ENCODE results near the gene TXLNA.

The TXLNA gene

DNA sequence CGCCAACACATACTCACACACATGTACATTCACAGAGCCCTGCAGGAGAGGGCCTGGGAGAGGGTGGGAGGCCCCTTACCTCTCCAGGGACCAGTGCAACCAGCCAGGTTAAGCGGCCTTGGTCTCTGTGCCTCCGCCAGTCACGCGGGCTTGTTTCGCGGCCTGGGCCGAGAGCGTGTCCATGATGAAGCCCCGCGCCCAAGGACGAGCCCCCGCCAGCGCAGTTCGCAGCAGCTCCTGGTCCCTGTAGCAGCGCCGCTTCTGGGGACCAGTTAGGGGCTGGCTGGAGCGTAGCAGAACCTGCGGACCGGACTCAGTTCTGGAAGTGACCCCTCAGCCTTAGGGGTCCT is 60.3 kb downstream of the TXLNA start:
- TF ChIP-seq, protein P1, sequence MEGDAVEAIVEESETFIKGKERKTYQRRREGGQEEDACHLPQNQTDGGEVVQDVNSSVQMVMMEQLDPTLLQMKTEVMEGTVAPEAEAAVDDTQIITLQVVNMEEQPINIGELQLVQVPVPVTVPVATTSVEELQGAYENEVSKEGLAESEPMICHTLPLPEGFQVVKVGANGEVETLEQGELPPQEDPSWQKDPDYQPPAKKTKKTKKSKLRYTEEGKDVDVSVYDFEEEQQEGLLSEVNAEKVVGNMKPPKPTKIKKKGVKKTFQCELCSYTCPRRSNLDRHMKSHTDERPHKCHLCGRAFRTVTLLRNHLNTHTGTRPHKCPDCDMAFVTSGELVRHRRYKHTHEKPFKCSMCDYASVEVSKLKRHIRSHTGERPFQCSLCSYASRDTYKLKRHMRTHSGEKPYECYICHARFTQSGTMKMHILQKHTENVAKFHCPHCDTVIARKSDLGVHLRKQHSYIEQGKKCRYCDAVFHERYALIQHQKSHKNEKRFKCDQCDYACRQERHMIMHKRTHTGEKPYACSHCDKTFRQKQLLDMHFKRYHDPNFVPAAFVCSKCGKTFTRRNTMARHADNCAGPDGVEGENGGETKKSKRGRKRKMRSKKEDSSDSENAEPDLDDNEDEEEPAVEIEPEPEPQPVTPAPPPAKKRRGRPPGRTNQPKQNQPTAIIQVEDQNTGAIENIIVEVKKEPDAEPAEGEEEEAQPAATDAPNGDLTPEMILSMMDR (conservative IDR thresholded peaks at IDR 0.05; ENCODE audit: low read depth, low read length), result no peak
- H2AFZ ChIP-seq (ENCODE audit: low read depth), result no peak overlapping the region
- no peak overlapping the region for H3K4me3 ChIP-seq (IDR thresholded peaks at IDR 0.05; ENCODE audit: insufficient read depth, low read depth, low read length)
- no peaks in the 10 kb centered on the region for H3K36me3 ChIP-seq (ENCODE audit: insufficient read depth)
- H4K20me1 ChIP-seq (ENCODE audit: insufficient read depth), result no peaks in the 10 kb centered on the region
- H3K27me3 ChIP-seq (ENCODE audit: insufficient read depth, low read depth), result no peaks in the 10 kb centered on the region
- no peaks in the 10 kb centered on the region for H3K4me1 ChIP-seq (ENCODE audit: low read depth, poor library complexity, severe bottlenecking)
- H3K27ac ChIP-seq, result no peak overlapping the region
- no peaks in the 10 kb centered on the region for H3K79me2 ChIP-seq (ENCODE audit: insufficient read depth, low read depth)
- no peak overlapping the region for H3K4me2 ChIP-seq
- H3K9ac ChIP-seq, result no peak overlapping the region

DNA sequence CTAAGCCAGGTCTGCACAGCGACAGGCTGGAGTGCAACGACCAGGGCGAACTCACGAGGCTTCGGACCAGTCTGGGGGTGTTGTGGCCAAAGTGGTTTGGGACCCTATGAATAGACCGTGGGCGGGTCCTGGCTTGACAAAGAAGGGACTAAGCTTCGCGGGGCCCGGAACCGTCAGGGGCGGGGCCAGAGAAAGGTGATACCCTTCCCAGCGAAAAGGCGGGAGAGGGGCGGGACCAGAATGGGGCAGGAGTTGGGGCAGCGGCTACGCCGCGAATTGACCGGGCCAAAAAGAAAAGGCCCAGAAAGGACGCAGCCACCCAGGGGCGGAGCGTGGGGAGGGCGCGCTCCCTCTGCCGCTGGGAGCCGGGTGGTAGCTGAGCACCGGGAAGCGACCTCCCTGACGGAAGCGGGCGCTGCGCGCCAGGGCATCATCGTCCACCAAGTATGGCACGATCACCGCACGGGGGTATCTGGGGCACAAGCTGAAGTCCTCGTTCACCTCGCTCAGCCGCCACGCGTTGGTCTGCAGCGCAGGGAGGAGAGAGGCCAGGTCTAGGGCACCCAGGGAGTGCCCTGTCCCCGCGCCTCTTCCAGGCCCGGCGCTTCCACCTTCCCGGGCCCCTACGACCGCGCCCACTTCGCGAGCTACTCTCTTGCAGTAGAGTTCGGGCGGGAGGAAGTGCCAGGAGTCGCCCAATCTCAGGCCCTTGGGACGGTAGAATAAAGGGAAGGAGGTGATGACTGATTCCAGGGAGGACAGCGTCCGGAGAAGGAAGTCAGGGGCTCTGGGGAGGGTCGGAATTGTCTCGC is 60.9 kb downstream of the TXLNA start:
- H3K4me1 ChIP-seq (ENCODE audit: low read depth, poor library complexity, severe bottlenecking), result no peaks in the 10 kb centered on the region
- no peak overlapping the region for H3K9ac ChIP-seq
- peak overlapping the region; percentile 38; the same call in 1 of the 2 replicates for H2AFZ ChIP-seq (ENCODE audit: low read depth)

DNA sequence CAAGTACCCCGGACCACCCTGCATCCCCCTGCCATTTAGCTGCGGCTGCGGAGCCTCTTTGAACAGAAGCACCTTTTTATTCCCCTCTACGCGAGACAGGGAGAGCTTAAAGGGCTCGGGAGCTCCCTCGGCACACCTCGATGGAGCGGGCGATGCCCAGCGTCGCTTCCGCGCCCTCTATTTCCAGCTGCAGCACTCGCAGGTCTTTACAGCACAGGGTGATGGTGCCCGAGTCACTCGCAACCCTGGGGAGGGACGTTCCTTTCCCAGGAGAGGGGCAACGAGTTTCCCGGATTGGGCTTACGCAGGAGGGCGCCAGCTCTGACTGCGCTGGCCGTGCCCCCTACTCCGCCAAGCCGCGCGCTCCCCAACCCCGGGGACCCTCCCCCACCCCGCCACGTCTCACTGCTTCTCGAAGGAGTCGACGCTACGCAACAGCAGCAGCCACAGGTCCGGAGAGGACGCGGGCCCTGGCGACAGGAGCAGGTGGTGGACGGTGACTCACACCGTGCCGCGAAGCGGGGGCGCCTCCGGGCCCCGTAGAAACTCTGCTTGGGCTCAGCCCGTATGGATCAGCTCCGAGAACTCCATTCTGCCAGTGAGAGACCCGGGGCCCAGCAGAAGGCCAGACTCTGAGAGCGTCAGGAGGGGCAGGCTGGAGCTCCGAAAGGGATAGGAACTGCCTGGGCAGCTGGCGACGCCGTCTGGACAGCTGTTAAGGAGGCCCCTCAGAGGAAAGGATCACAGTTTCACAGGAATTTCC is 61.7 kb downstream of the TXLNA start:
- Histone ChIP-seq H3K79me2 (ENCODE audit: insufficient read depth, low read depth) (no peaks in the 10 kb centered on the region), H3K9ac (no peak overlapping the region), H3K27me3 (ENCODE audit: insufficient read depth, low read depth) (no peaks in the 10 kb centered on the region), H2AFZ (ENCODE audit: low read depth) (peak overlapping the region; percentile 38; the same call in 1 of the 2 replicates), H3K27ac (no peak overlapping the region), H4K20me1 (ENCODE audit: insufficient read depth) (no peaks in the 10 kb centered on the region), H3K36me3 (ENCODE audit: insufficient read depth) (no peaks in the 10 kb centered on the region), H3K4me1 (ENCODE audit: low read depth, poor library complexity, severe bottlenecking) (no peaks in the 10 kb centered on the region), H3K4me3 (IDR thresholded peaks at IDR 0.05; ENCODE audit: insufficient read depth, low read depth, low read length) (no peak overlapping the region), H3K4me2 (no peak overlapping the region)
- TF ChIP-seq, protein P1 (conservative IDR thresholded peaks at IDR 0.05; ENCODE audit: low read depth, low read length), result no peak

More for the DNA sequence above, 60.9 kb downstream of the TXLNA start:
- H3K27ac ChIP-seq, result no peak overlapping the region
- peak overlapping the region; percentile 29; the same call in 1 of the 2 replicates for H3K4me2 ChIP-seq
- H3K36me3 ChIP-seq (ENCODE audit: insufficient read depth), result no peaks in the 10 kb centered on the region
- no peak overlapping the region for H3K4me3 ChIP-seq (IDR thresholded peaks at IDR 0.05; ENCODE audit: insufficient read depth, low read depth, low read length)
- H3K79me2 ChIP-seq (ENCODE audit: insufficient read depth, low read depth), result no peaks in the 10 kb centered on the region
- no peaks in the 10 kb centered on the region for H4K20me1 ChIP-seq (ENCODE audit: insufficient read depth)
- TF ChIP-seq, protein P1 (conservative IDR thresholded peaks at IDR 0.05; ENCODE audit: low read depth, low read length), result no peak
- H3K27me3 ChIP-seq (ENCODE audit: insufficient read depth, low read depth), result no peaks in the 10 kb centered on the region

DNA sequence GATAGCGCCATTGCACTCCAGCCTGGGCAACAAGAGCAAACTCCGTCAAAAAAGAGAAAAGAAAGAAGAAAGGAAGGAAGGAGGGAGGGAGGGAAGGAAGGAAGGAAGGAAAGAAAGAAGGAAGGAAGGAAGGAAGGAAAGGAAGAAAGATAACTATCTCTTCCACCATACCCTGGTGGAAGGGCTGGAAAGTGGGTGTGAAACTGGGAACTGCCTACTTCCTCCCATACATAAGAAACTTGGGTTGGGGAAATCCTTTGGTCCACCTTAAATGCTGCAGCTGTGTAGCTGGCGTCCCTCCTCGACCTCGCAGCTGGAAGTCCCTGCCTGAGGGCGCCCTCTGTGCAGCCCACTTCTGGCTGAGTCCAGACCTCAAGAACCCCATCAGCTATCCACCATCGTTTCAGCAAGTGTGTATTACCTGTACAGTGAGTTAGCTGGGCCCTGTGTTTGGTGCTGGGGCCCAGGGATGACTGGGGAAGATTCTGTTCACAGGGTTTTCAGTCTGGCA is 62.9 kb downstream of the TXLNA start:
- no peaks in the 10 kb centered on the region for H3K79me2 ChIP-seq (ENCODE audit: insufficient read depth, low read depth)
- no peak overlapping the region for H3K4me2 ChIP-seq
- H3K36me3 ChIP-seq (ENCODE audit: insufficient read depth), result no peaks in the 10 kb centered on the region
- no peaks in the 10 kb centered on the region for H3K27me3 ChIP-seq (ENCODE audit: insufficient read depth, low read depth)
- H2AFZ ChIP-seq (ENCODE audit: low read depth), result no peak overlapping the region
- no peak overlapping the region for H3K4me3 ChIP-seq (IDR thresholded peaks at IDR 0.05; ENCODE audit: insufficient read depth, low read depth, low read length)
- no peak overlapping the region for H3K27ac ChIP-seq
- TF ChIP-seq, protein P1 (conservative IDR thresholded peaks at IDR 0.05; ENCODE audit: low read depth, low read length), result no peak
- H3K9ac ChIP-seq, result no peak overlapping the region
- no peaks in the 10 kb centered on the region for H3K4me1 ChIP-seq (ENCODE audit: low read depth, poor library complexity, severe bottlenecking)
- H4K20me1 ChIP-seq (ENCODE audit: insufficient read depth), result no peaks in the 10 kb centered on the region

All from KMS-11 (cell line).